Liver (tissue), 9 donors: ENCODE measurements around the gene PIN4. TPM values are rescaled to one million over a fixed set of nuclear protein-coding genes. Genes with fewer than 3 reads are reported as not detected.

Experiments used
- DNase-seq: peaks from one replicate; pipeline ENCODE4 v3.0.0-alpha.2; 2017; ENCODE audit warnings: low spot score
- H3K27ac ChIP-seq, 2 donors: one replicate each; pipeline ENCODE4 v1.7.0; 2013; ENCODE audit warnings: inconsistent platforms in 2 of 2, low read length in 2 of 2, control low read depth in 1 of 2, low read depth in 1 of 2, mild to moderate bottlenecking in 1 of 2
- H3K27me3 ChIP-seq, 4 donors: one replicate each; pipeline versions ENCODE4 v1.6.1 to v1.7.0; 2013; ENCODE audit warnings: low read length in 3 of 4, inconsistent platforms in 1 of 4, mild to moderate bottlenecking in 1 of 4, moderate library complexity in 1 of 4; ENCODE audit not compliant: control insufficient read depth in 4 of 4, insufficient read depth in 4 of 4
- H3K36me3 ChIP-seq, 4 donors: one replicate each; pipeline versions ENCODE4 v1.6.1 to v1.7.0; 2013; ENCODE audit warnings: low read length in 3 of 4, mild to moderate bottlenecking in 3 of 4, low read depth in 1 of 4, moderate library complexity in 1 of 4; ENCODE audit not compliant: control insufficient read depth in 4 of 4, insufficient read depth in 3 of 4
- H3K4me1 ChIP-seq, 4 donors: one replicate each; pipeline versions ENCODE4 v1.6.1 to v1.7.0; 2013; ENCODE audit warnings: low read length in 3 of 4, mild to moderate bottlenecking in 3 of 4, moderate library complexity in 1 of 4; ENCODE audit not compliant: control insufficient read depth in 4 of 4, insufficient read depth in 4 of 4
- H3K4me3 ChIP-seq, 3 donors: one replicate each; pipeline versions ENCODE4 v1.6.1 to v1.7.0; 2013; ENCODE audit warnings: low read length in 3 of 3, control low read depth in 1 of 3, low read depth in 1 of 3, mild to moderate bottlenecking in 1 of 3
- H3K9ac ChIP-seq, 2 donors: one replicate each; pipeline ENCODE4 v1.7.0; 2013; ENCODE audit warnings: low read length in 2 of 2, mild to moderate bottlenecking in 2 of 2, moderate library complexity in 2 of 2, control low read depth in 1 of 2, low read depth in 1 of 2
- H3K9me3 ChIP-seq, 4 donors: one replicate each; pipeline versions ENCODE4 v1.6.1 to v1.7.0; 2013; ENCODE audit warnings: low read length in 3 of 4; ENCODE audit not compliant: control insufficient read depth in 4 of 4
- EGR1 ChIP-seq, 2 donors: IDR thresholded peaks; 2 replicates each; pipeline ENCODE4 v1.6.1; 2016 to 2018; ENCODE audit warnings: antibody characterized with exemption in 2 of 2, low read depth in 2 of 2
- FOXA1 ChIP-seq: IDR thresholded peaks from 2 replicates; pipeline ENCODE4 v1.6.1; 2016; ENCODE audit warnings: antibody characterized with exemption
- FOXA2 ChIP-seq: IDR thresholded peaks from 2 replicates; pipeline ENCODE4 v1.6.1; 2016; ENCODE audit warnings: antibody characterized with exemption
- GABPA ChIP-seq, 2 donors: IDR thresholded peaks in 1 of 2; conservative IDR thresholded peaks in 1 of 2; 2 replicates each; pipeline ENCODE4 v1.6.1; 2016; ENCODE audit warnings: antibody characterized with exemption in 2 of 2, mild to moderate bottlenecking in 1 of 2, moderate library complexity in 1 of 2
- HNF4A ChIP-seq, 2 donors: conservative IDR thresholded peaks; 2 replicates each; pipeline ENCODE4 v1.6.1; 2016; ENCODE audit warnings: antibody characterized with exemption in 2 of 2, mild to moderate bottlenecking in 2 of 2
- HNF4G ChIP-seq: IDR thresholded peaks from 2 replicates; pipeline ENCODE4 v1.6.1; 2016; ENCODE audit warnings: antibody characterized with exemption
- JUND ChIP-seq, 2 donors: IDR thresholded peaks; 2 replicates each; pipeline ENCODE4 v1.6.1; 2016; ENCODE audit warnings: antibody characterized with exemption in 2 of 2
- NR2F2 ChIP-seq: IDR thresholded peaks from 2 replicates; pipeline ENCODE4 v1.6.1; 2016; ENCODE audit warnings: antibody characterized with exemption
- RAD21 ChIP-seq, 2 donors: IDR thresholded peaks; 2 replicates each; pipeline ENCODE4 v1.6.1; 2016; ENCODE audit warnings: antibody characterized with exemption in 2 of 2, mild to moderate bottlenecking in 2 of 2
- RXRA ChIP-seq, 2 donors: IDR thresholded peaks; 2 replicates each; pipeline ENCODE4 v1.6.1; 2017 to 2018; ENCODE audit warnings: antibody characterized with exemption in 2 of 2, mild to moderate bottlenecking in 1 of 2
- SP1 ChIP-seq: IDR thresholded peaks from 2 replicates; pipeline ENCODE4 v1.6.1; 2018; ENCODE audit warnings: antibody characterized with exemption, mild to moderate bottlenecking
- TAF1 ChIP-seq: conservative IDR thresholded peaks from 2 replicates; pipeline ENCODE4 v1.6.1; 2016; ENCODE audit warnings: antibody characterized with exemption, mild to moderate bottlenecking
- YY1 ChIP-seq: IDR thresholded peaks from 2 replicates; pipeline ENCODE4 v1.6.1; 2016; ENCODE audit warnings: antibody characterized with exemption, mild to moderate bottlenecking
- WGBS: extraction: QIAGEN DNeasy Blood & Tissue Kit; methylation state at CpG from one replicate; pipeline ENCODE4 v1.1.7; 2013; 5-methylcytosine and 5-hydroxymethylcytosine counted together
- polyA plus RNA-seq, 2 donors: library from polyadenylated mRNA; stranded (reverse) in 1 of 2; unstranded in 1 of 2; fragments of 200-250 nt in 1 of 2; fragments of >200 nt in 1 of 2; fragmentation: Nextera tagmentation in 1 of 2; extraction: Ambion mirVana in 1 of 2; gene quantifications; one replicate each; pipeline versions ENCODE4 v1.2.1 to v1.2.3, GENCODE V29; 2013 to 2015
- total RNA-seq, 2 donors: library from RNA; depleted of rRNA; stranded (reverse); fragments of >200 nt; gene quantifications; one replicate each; pipeline ENCODE4 v1.2.3, GENCODE V29; 2014
- TF ChIP-seq, protein P1 (sequence below): IDR thresholded peaks from 2 replicates; pipeline ENCODE4 v1.6.1; 2016; ENCODE audit warnings: antibody characterized with exemption
- TF ChIP-seq, protein P2 (sequence below): IDR thresholded peaks from 2 replicates; pipeline ENCODE4 v1.6.1; 2016; ENCODE audit warnings: antibody characterized with exemption
- TF ChIP-seq, protein P3 (sequence below): IDR thresholded peaks from 2 replicates; pipeline ENCODE4 v1.6.1; 2016; ENCODE audit warnings: antibody characterized with exemption
- TF ChIP-seq, protein P4 (sequence below): fragments of 150-350 bp; IDR thresholded peaks from 2 replicates; pipeline ENCODE4 v1.5.1; 2017; ENCODE audit warnings: improper control_type of control experiment, low read depth, low read length; ENCODE audit not compliant: missing input control
- TF ChIP-seq, protein P5 (sequence below): IDR thresholded peaks from 2 replicates; pipeline ENCODE4 v1.6.1; 2016; ENCODE audit warnings: antibody characterized with exemption, mild to moderate bottlenecking
- donor health status: healthy.
- donor health status: healthy.
- donor health status: healthy.
- donor health status: healthy.
- donor health status: healthy.

The PIN4 gene
- total and polyA plus RNA-seq, 4 donors: 7.1 to 26.2 (median 9.3) TPM

DNA sequence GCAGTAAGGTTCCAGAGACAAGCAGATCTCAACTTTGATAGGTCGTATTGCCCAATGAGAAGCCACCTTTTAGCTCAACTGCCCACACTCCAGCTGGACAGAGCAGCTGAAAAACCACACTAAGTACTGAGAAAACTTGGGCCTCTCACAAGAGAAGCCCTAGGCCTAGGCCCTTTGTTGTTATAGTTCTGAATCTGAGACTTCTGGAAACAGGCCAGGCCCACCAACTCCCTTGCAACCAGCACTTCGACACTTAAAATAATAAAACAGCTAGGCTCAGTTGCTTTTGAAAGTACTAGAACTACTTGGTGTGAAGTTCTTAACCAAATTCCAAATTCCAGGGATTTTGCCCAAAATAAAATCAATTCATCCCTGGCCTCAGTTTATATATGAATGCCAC lies 36.4 kb upstream of the PIN4 start:
- no peak for TF ChIP-seq GABPA (IDR thresholded peaks at IDR 0.05 in 1 of 2, conservative IDR thresholded peaks at IDR 0.05 in 1 of 2)
- no peak for TF ChIP-seq NR2F2
- TF ChIP-seq, protein P1, sequence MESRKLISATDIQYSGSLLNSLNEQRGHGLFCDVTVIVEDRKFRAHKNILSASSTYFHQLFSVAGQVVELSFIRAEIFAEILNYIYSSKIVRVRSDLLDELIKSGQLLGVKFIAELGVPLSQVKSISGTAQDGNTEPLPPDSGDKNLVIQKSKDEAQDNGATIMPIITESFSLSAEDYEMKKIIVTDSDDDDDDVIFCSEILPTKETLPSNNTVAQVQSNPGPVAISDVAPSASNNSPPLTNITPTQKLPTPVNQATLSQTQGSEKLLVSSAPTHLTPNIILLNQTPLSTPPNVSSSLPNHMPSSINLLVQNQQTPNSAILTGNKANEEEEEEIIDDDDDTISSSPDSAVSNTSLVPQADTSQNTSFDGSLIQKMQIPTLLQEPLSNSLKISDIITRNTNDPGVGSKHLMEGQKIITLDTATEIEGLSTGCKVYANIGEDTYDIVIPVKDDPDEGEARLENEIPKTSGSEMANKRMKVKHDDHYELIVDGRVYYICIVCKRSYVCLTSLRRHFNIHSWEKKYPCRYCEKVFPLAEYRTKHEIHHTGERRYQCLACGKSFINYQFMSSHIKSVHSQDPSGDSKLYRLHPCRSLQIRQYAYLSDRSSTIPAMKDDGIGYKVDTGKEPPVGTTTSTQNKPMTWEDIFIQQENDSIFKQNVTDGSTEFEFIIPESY: no peak
- no peak for TF ChIP-seq HNF4A (conservative IDR thresholded peaks at IDR 0.05)
- TF ChIP-seq RXRA (IDR thresholded peaks at IDR 0.05): no peak
- TF ChIP-seq FOXA1: no peak
- H3K9ac ChIP-seq: no peak overlapping the region
- H3K27ac ChIP-seq: no peak overlapping the region
- DNase-seq: no peak
- no peaks in the 10 kb centered on the region for H3K27me3 ChIP-seq
- no peak overlapping the region for H3K4me3 ChIP-seq
- no peaks in the 10 kb centered on the region for H3K4me1 ChIP-seq
- no peaks in the 10 kb centered on the region for H3K36me3 ChIP-seq
- WGBS: 45% methylated on average over 2 of the region's 2 CpGs
- H3K9me3 ChIP-seq: no peaks in the 10 kb centered on the region

DNA sequence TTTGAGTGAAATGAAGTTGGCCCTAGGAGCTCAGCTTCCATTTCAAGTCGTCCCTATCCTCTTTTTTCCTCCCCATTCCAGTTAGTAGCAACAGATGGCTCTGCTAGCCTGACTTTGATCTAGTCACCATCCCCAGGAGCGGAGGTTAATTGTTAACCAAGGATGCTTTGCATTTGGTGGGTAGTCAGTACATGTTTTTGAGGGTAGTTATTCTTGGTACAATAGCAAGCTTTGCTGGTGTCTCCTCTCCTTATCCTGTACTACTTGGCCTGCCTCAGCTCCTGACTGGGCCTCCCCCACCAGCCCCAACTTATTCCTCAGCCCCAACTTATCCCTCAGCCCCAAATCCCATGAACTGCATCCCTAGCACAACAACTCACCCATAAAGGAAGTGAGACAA lies 35.0 kb upstream of the PIN4 start:
- no peak for TF ChIP-seq YY1
- TF ChIP-seq, protein P1: no peak
- no peak for TF ChIP-seq FOXA1
- no peak for TF ChIP-seq TAF1
- TF ChIP-seq, protein P2, sequence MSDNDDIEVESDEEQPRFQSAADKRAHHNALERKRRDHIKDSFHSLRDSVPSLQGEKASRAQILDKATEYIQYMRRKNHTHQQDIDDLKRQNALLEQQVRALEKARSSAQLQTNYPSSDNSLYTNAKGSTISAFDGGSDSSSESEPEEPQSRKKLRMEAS: no peak
- no peak for TF ChIP-seq NR2F2
- no peak for TF ChIP-seq JUND (IDR thresholded peaks at IDR 0.05)
- TF ChIP-seq SP1: no peak
- TF ChIP-seq GABPA (IDR thresholded peaks at IDR 0.05 in 1 of 2, conservative IDR thresholded peaks at IDR 0.05 in 1 of 2): no peak
- no peak for TF ChIP-seq HNF4A (conservative IDR thresholded peaks at IDR 0.05)
- TF ChIP-seq, protein P3, sequence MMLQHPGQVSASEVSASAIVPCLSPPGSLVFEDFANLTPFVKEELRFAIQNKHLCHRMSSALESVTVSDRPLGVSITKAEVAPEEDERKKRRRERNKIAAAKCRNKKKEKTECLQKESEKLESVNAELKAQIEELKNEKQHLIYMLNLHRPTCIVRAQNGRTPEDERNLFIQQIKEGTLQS: no peak
- TF ChIP-seq, protein P4, sequence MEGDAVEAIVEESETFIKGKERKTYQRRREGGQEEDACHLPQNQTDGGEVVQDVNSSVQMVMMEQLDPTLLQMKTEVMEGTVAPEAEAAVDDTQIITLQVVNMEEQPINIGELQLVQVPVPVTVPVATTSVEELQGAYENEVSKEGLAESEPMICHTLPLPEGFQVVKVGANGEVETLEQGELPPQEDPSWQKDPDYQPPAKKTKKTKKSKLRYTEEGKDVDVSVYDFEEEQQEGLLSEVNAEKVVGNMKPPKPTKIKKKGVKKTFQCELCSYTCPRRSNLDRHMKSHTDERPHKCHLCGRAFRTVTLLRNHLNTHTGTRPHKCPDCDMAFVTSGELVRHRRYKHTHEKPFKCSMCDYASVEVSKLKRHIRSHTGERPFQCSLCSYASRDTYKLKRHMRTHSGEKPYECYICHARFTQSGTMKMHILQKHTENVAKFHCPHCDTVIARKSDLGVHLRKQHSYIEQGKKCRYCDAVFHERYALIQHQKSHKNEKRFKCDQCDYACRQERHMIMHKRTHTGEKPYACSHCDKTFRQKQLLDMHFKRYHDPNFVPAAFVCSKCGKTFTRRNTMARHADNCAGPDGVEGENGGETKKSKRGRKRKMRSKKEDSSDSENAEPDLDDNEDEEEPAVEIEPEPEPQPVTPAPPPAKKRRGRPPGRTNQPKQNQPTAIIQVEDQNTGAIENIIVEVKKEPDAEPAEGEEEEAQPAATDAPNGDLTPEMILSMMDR: no peak
- no peak for TF ChIP-seq FOXA2
- TF ChIP-seq HNF4G: no peak
- TF ChIP-seq RAD21 (IDR thresholded peaks at IDR 0.05): no peak
- no peak for TF ChIP-seq RXRA (IDR thresholded peaks at IDR 0.05)
- TF ChIP-seq, protein P5, sequence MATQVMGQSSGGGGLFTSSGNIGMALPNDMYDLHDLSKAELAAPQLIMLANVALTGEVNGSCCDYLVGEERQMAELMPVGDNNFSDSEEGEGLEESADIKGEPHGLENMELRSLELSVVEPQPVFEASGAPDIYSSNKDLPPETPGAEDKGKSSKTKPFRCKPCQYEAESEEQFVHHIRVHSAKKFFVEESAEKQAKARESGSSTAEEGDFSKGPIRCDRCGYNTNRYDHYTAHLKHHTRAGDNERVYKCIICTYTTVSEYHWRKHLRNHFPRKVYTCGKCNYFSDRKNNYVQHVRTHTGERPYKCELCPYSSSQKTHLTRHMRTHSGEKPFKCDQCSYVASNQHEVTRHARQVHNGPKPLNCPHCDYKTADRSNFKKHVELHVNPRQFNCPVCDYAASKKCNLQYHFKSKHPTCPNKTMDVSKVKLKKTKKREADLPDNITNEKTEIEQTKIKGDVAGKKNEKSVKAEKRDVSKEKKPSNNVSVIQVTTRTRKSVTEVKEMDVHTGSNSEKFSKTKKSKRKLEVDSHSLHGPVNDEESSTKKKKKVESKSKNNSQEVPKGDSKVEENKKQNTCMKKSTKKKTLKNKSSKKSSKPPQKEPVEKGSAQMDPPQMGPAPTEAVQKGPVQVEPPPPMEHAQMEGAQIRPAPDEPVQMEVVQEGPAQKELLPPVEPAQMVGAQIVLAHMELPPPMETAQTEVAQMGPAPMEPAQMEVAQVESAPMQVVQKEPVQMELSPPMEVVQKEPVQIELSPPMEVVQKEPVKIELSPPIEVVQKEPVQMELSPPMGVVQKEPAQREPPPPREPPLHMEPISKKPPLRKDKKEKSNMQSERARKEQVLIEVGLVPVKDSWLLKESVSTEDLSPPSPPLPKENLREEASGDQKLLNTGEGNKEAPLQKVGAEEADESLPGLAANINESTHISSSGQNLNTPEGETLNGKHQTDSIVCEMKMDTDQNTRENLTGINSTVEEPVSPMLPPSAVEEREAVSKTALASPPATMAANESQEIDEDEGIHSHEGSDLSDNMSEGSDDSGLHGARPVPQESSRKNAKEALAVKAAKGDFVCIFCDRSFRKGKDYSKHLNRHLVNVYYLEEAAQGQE: no peak
- TF ChIP-seq EGR1 (IDR thresholded peaks at IDR 0.05; ENCODE audit: low read depth in 2 of 2): no peak
- DNase-seq: no peak
- Histone ChIP-seq H3K4me3 (no peak overlapping the region), H3K27me3 (no peaks in the 10 kb centered on the region), H3K36me3 (no peaks in the 10 kb centered on the region), H3K27ac (no peak overlapping the region), H3K4me1 (no peaks in the 10 kb centered on the region), H3K9me3 (no peaks in the 10 kb centered on the region), H3K9ac (no peak overlapping the region)
- 71% methylated on average over 2 of the region's 2 CpGs for WGBS
